Measurements from ENCODE around the gene KY. TPM values are rescaled to one million over a fixed set of nuclear protein-coding genes. Genes with fewer than 3 reads are reported as not detected.

KY gene
- total RNA-seq, 6 experiments from 2014 or later: 0.11 to 0.16 TPM; not detected in 4

GRCh38 chr3:134607054-134608022 lies 43.5 kb downstream of the KY start:
- no peak for TF ChIP-seq CTCF (IDR thresholded peaks at IDR 0.05)
- H3K27me3 Mint-ChIP-seq (ENCODE audit: insufficient read depth): peaks cover 34% of the 10 kb centered on the region
- no peak overlapping the region for H3K4me3 Mint-ChIP-seq
- H3K4me1 Mint-ChIP-seq (ENCODE audit: low read depth): no peaks in the 10 kb centered on the region
- no peaks in the 10 kb centered on the region for H3K36me3 Mint-ChIP-seq (ENCODE audit: low read depth)
- no peak for DNase-seq
- H3K27ac Mint-ChIP-seq: no peak overlapping the region
- no peaks in the 10 kb centered on the region for H3K9me3 Mint-ChIP-seq

GRCh38 chr3:134606033-134607025 lies 44.5 kb downstream of the KY start:
- no peak for TF ChIP-seq CTCF (IDR thresholded peaks at IDR 0.05)
- H3K36me3 Mint-ChIP-seq (ENCODE audit: low read depth): no peaks in the 10 kb centered on the region
- peaks cover 2% of the 10 kb centered on the region for H3K4me1 Mint-ChIP-seq (ENCODE audit: low read depth)
- H3K4me3 Mint-ChIP-seq: no peak overlapping the region
- no peak overlapping the region for H3K27ac Mint-ChIP-seq
- H3K9me3 Mint-ChIP-seq: no peaks in the 10 kb centered on the region
- peaks cover 31% of the 10 kb centered on the region for H3K27me3 Mint-ChIP-seq (ENCODE audit: insufficient read depth)
- DNase-seq: no peak

GRCh38 chr3:134605556-134605955 lies 45.3 kb downstream of the KY start:
- H3K4me3 Mint-ChIP-seq: no peak overlapping the region
- no peaks in the 10 kb centered on the region for H3K36me3 Mint-ChIP-seq (ENCODE audit: low read depth)
- no peak for TF ChIP-seq CTCF (IDR thresholded peaks at IDR 0.05)
- peaks cover 10% of the 10 kb centered on the region for H3K4me1 Mint-ChIP-seq (ENCODE audit: low read depth)
- peaks cover 31% of the 10 kb centered on the region for H3K27me3 Mint-ChIP-seq (ENCODE audit: insufficient read depth)
- DNase-seq: no peak
- no peak overlapping the region for H3K27ac Mint-ChIP-seq
- H3K9me3 Mint-ChIP-seq: no peaks in the 10 kb centered on the region

GRCh38 chr3:134603956-134604355 lies 46.9 kb downstream of the KY start:
- Mint-ChIP-seq H3K4me1 (ENCODE audit: low read depth) (peaks cover 15% of the 10 kb centered on the region), H3K27me3 (ENCODE audit: insufficient read depth) (peaks cover 30% of the 10 kb centered on the region), H3K9me3 (no peaks in the 10 kb centered on the region), H3K36me3 (ENCODE audit: low read depth) (no peaks in the 10 kb centered on the region), H3K4me3 (no peak overlapping the region), H3K27ac (no peak overlapping the region)
- no peak for DNase-seq
- TF ChIP-seq CTCF (IDR thresholded peaks at IDR 0.05): no peak

- TF ChIP-seq CTCF (IDR thresholded peaks at IDR 0.05): no peak
- no peak overlapping the region for H3K27ac Mint-ChIP-seq
- H3K4me3 Mint-ChIP-seq: no peak overlapping the region
- no peaks in the 10 kb centered on the region for H3K36me3 Mint-ChIP-seq (ENCODE audit: low read depth)
- H3K27me3 Mint-ChIP-seq (ENCODE audit: insufficient read depth): peaks cover 25% of the 10 kb centered on the region
- H3K9me3 Mint-ChIP-seq: no peaks in the 10 kb centered on the region
- no peak for DNase-seq
- H3K4me1 Mint-ChIP-seq (ENCODE audit: low read depth): peaks cover 15% of the 10 kb centered on the region
Measured at GRCh38 chr3:134603480-134603879, 47.3 kb downstream of the KY start.
